ENCODE data around the gene GAL3ST2.
A peak's percentile ranks its signal among the peaks of the same experiment; 100 is the strongest.
"Not testable (repeated sequence)": the region's sequence is repeated elsewhere in the genome, so short reads cannot be mapped to it uniquely, and the experiment has no call there.

Gene GAL3ST2

DNA sequence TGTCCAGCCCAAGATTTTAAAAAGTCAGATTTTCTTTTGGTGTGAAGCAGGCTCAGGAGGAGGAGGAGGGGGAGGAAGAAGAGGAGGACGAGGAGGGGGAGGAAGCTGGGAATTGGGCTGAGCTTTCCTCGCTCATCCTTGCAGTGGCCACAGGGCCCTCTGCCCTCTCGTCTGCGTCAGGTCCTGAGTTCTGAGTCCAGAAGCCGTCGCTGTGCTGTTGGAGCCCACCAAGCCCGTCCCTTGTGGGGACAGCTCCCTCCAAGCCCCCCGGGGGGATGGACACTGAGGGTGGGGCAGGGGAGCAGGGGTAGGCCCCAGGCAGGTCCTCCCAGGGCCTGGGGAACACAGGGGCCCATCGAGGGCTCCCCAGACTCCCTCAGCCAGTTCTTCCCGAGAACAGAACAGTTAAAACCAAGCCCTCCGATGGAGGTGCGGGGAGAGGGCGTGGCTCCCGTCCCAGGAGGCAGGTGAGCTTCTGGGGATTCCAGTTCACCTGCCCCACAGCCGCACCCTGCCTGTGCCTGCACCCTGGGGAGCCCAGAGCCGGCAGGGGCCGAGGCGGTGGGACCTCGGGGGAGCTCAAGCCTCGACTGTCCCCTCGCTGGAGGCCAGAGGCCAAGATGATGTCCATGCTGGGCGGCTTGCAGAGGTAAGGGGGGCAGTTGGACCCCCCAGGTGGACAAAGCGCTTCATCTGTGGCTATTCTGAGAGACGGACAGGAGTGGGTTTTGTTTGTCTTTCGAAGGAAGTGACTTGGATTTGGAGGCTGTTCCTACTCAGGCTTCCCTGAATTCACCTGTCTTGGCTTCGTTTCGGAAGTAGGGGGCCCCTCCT lies at the start of gene GAL3ST2:
TSS of gene GAL3ST2 (plus strand) at position 487 of the 834 bp plus-strand sequence. CDS start at position 621, 134 bp downstream.
- DNase-seq: no peak

DNA sequence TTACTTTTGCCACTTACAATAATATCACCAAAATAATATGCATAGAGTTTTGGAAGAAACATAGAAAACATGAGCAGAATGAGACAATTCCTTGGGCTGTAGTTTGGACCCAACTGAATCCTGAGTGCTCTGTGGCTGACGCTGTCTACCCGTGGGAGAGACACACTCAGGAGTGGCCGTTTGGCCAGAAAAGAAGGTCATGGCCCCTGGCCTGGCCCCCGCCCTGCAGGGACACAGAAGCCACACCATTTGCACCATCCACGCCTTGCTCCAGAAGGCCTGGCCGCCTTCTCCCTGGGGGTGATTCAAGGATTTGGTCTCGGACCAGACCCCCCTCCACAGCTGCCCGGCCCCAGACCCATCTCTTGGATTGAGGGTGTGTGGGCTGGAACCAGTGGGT lies 48.6 kb upstream of the GAL3ST2 start:
- DNase-seq: no peak

- DNase-seq: no peak
Measured at GRCh38 chr2:241728627-241729026, 48.0 kb upstream of the GAL3ST2 start.

- DNase-seq: no peak
Measured at GRCh38 chr2:241729868-241730267, 46.8 kb upstream of the GAL3ST2 start.

DNA sequence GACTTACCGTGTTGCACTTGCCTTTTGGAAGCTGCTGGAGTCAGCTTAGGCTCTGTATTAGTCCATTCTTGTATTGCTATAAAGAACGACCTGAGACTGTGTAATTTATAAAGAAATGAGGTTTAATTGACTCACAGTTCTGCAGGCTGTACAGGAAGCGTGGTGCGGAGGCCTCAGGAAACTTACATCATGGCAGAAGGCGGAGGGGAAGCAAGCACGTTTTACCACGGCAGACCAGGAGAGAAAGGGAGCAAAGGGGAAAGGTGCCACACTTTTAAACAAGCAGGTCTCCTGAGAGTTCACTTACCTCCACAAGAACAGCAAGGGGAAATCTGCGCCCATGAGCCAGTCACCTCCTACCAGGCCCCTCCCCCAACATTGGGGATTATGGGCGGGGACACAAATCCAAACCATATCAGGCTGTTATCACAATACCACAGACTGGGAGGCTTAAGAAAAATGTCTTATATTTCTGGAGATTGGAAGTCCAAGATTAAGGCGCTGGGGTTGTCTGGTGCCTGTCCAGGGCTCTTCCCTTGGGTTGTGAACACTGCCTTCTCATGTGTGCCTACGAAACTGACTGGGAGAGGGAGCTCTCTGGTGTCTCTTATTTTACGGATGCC lies 45.8 kb upstream of the GAL3ST2 start:
- DNase-seq: no peak

GRCh38 chr2:241732513-241733186 lies 44.0 kb upstream of the GAL3ST2 start:
- peak; percentile 62 for DNase-seq

DNA sequence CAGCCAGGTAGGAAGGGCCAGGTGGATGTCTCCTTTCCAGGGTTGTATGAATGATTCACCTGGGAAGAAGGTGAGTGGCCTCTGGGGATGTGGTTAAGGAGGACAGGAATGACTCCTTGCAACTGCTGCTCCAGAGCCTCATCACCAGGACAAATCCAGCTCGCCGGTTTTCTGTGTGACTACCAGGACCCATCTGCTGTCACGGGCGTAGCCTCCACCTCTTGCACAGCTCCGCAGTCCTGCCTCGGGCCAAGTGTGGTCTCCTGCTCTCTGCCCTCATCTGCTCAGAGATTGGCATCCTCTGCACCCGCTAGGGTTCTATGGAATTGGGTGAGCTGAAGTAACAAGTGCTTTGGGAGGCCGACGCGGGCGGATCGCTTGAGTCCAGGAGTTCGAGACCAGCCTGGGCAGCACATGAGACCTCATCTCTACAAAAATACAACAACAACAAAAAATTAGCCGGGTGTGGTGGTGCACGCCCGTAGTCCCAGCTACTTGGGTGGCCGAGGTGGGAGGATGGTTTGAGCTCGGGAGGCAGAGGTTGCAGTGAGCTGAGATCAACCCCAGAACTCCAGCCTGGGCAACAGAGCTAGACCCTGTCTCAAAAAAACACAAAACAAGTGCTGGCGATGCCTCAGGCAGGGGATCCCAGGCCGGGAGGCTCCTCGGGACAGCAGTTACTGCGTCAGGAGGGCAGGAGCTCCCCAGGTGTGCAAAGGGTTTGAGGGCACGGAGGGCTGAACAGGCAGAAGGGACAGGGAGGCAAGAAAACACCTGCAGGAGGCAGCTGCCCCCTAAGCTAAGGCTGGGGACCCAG lies 43.0 kb upstream of the GAL3ST2 start:
- DNase-seq: no peak

- no peak for DNase-seq
Measured at GRCh38 chr2:241734208-241734466, 42.5 kb upstream of the GAL3ST2 start.

GRCh38 chr2:241734467-241735208 lies 42.0 kb upstream of the GAL3ST2 start, which contains the start of gene D2HGDH:
TSS of gene D2HGDH (plus strand) at chr2:241734630. CDS start at chr2:241735225, 595 bp downstream.
- peak; percentile 94 for DNase-seq

GRCh38 chr2:241736111-241736510 lies 40.5 kb upstream of the GAL3ST2 start:
- DNase-seq: no peak

DNA sequence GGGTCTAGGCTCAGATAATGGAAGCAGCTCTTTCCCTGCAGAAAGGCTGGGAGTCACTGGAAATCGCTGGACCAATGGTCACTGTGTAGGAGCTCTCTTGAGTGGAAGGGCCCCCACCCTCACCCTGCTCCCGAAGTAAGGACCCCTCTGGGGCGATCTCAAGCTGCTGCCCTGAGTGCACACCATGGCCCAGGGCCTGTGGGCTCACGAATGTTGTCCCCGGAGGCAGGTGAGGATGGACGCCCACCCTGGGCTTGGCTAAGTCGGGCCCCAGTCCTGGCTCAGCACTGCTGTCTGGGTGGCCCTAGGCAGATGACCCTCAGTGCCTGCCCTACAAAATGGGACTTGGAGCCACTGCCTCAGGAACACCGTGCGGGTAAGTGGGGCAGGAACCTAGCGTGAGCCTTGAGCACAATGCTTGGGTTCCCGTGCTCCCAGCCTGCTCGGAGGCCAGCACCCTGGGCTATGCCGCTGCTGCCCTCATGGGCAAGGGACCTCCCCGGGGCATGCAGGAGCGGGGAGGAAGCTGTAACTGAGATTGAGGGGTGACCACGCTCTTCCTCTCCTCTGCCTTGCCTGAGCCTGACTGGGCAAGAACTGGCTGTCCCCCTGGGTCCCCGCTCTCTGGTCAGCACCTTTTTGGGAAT lies 38.5 kb upstream of the GAL3ST2 start:
- DNase-seq: no peak

GRCh38 chr2:241739177-241739576 lies 37.4 kb upstream of the GAL3ST2 start:
- no peak for DNase-seq

DNA sequence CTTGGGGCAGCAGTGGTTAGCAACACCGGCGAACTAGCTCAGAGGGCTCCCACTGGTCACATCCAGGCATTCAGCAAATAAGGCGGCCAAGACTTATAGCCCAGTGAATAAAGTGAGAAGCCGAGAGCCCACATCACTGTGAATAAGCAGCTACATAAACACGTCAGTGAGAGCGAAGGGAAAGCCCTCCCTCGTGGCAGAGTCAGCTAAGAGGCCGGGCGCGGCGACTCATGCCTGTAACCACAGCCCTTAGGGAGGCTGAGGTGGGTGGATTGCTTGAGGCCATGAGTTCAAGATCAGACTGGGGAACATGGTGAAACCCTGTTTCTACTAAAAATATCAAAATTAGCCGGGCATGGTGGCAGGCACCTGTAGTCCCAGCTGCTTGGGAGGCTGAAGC lies 37.0 kb upstream of the GAL3ST2 start:
- DNase-seq: no peak

- DNase-seq: no peak
Measured at GRCh38 chr2:241741016-241741415, 35.6 kb upstream of the GAL3ST2 start.

DNA sequence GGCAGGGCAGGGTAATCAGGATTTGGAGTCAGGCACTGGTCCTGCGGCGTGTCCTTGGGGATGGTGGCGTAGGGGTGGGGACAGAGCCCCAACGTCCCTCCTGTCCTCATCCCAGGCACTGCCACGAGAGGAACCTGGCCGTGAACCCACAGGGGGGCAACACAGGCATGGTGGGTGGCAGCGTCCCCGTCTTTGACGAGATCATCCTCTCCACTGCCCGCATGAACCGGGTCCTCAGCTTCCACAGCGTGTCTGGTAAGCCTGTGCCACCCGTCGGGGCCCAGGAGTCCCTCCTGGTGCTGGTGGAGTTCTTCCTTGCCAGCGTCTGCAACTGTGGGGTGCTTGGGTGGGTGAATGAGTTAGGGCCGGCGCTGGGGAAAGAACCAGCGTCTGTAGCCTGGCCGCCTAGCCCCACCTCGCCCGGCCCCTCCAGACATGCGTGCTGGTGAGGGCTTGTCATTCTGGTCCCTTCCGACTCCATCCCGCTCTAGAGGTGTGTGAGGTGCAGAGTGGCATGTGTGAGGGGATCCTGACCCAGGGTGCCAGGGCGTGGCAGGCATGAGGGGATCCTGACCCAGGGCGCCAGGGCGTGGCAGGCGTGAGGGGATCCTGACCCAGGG lies 34.2 kb upstream of the GAL3ST2 start:
- no peak for DNase-seq

GRCh38 chr2:241743008-241743407 lies 33.6 kb upstream of the GAL3ST2 start:
- DNase-seq: not testable (repeated sequence)

DNA sequence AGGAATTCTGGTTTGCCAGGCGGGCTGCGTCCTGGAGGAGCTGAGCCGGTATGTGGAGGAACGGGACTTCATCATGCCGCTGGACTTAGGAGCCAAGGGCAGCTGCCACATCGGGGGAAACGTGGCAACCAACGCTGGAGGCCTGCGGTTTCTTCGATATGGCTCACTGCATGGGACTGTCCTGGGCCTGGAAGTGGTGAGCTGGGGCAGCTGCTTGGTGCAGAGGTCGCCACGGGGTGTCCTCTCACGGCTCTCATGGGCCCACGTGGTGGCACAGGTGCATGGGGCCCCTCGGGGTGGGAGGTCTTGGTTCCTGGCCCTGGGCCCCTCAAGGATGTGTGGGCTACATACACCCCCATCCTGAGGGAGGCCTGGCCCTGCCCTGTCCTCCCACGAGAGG lies 33.0 kb upstream of the GAL3ST2 start:
- no peak for DNase-seq

DNA sequence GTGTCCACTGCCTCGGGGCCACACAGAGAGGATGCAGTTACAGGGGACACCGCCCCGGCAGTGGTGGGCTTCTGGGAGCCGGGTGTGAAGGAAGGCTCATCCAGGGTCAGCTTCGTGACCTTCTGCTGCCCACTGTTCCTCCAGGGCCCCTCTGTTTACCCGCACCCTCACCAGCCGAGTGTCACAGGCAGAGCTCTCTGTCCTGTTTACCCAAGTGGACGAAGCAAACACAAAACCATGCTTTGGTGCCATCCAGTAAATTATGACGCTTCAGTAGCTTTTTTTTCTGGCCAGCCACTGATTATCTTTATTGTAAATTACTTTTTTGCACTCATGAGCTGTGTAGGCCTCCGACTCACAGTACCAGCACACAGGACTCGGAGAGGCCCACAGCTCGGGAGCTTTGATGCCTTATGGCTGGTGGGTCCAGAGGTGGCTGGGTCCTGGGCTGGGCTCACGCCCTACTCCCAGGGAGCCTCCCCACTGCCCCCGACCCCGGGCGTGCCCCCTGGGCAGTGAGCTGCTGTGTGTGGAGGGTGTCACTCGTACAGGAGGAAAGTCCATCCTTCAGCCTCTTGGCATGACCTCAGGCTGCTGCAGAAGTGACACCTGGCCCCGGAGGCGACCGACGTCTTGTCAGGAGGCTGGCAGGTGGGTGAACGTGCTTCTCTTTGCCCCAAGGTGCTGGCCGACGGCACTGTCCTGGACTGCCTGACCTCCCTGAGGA lies 32.4 kb upstream of the GAL3ST2 start:
- DNase-seq: no peak

DNA sequence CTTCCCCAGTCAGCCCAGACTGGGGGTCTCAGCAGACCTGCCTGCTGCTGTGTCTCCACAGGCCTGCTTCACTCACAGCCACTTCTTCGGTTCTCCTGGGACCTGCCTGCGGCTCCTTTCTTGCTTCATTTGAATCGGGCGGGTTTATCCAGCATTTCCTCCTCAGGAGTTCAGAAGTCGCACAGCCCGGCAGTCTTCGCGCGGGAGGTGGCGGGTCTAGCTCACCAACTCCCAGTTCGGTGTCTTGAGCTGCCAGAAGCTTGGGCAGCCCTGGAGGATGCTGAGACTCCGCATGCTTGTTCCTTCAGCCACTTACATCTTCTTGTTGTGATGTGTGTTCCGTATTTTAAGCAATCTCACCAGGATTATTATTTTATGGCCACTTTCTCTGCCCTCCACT lies 31.3 kb upstream of the GAL3ST2 start:
- DNase-seq: no peak

- no peak for DNase-seq
Measured at GRCh38 chr2:241746084-241746483, 30.5 kb upstream of the GAL3ST2 start.

All from right forelimb (tissue), 1 donor.